Hepatocyte (in vitro differentiated cells): ENCODE data around the gene RTBDN. TPM values are rescaled to one million over a fixed set of nuclear protein-coding genes. Genes with fewer than 3 reads are reported as not detected.
A peak's percentile ranks its signal among the peaks of the same experiment; 100 is the strongest.

ENCODE experiments used
- DNase-seq: peaks from one replicate; pipeline ENCODE4 v3.0.0-alpha.2; 2016; ENCODE audit warnings: low spot score
- H2AFZ ChIP-seq: fragments of 200-600 bp; sonication (generic); 2 replicates; pipeline ENCODE4 v1.6.0; 2016; ENCODE audit warnings: antibody characterized with exemption, mild to moderate bottlenecking
- H3K27ac ChIP-seq: fragments of 200-600 bp; sonication (generic); 2 replicates; pipeline ENCODE4 v1.5.1; 2016; ENCODE audit warnings: mild to moderate bottlenecking
- H3K27me3 ChIP-seq: fragments of 200-600 bp; sonication (generic); 2 replicates; pipeline ENCODE4 v1.6.1; 2016
- H3K36me3 ChIP-seq: fragments of 200-600 bp; sonication (generic); replicated peaks from 2 replicates; pipeline ENCODE4 v1.5.1; 2016; ENCODE audit warnings: low read depth; ENCODE audit not compliant: insufficient read depth
- H3K4me1 ChIP-seq: fragments of 200-600 bp; sonication (generic); 2 replicates; pipeline ENCODE4 v1.5.1; 2016; ENCODE audit warnings: mild to moderate bottlenecking, moderate library complexity; ENCODE audit not compliant: insufficient read depth
- H3K4me2 ChIP-seq: fragments of 200-600 bp; sonication (generic); 2 replicates; pipeline ENCODE4 v1.6.0; 2016
- H3K4me3 ChIP-seq: fragments of 200-600 bp; sonication (generic); 2 replicates; pipeline ENCODE4 v1.5.1; 2016; ENCODE audit warnings: mild to moderate bottlenecking
- H3K79me2 ChIP-seq: fragments of 200-600 bp; sonication (generic); 2 replicates; pipeline ENCODE4 v1.6.0; 2017; ENCODE audit warnings: mild to moderate bottlenecking
- H3K9me2 ChIP-seq: fragments of 200-600 bp; sonication (generic); replicated peaks from 2 replicates; pipeline ENCODE4 v1.6.0; 2017; ENCODE audit warnings: mild to moderate bottlenecking; ENCODE audit not compliant: insufficient read depth
- H3K9me3 ChIP-seq: fragments of 200-600 bp; sonication (generic); 2 replicates; pipeline ENCODE4 v1.5.1; 2016; ENCODE audit warnings: low read depth, mild to moderate bottlenecking
- H4K20me1 ChIP-seq: fragments of 200-600 bp; sonication (generic); 2 replicates; pipeline ENCODE4 v1.6.0; 2016; ENCODE audit warnings: mild to moderate bottlenecking; ENCODE audit not compliant: insufficient read depth, poor library complexity, severe bottlenecking
- CTCF ChIP-seq: fragments of 200-600 bp; sonication (generic); IDR thresholded peaks from 2 replicates; pipeline ENCODE4 v1.5.1; 2016; ENCODE audit warnings: antibody characterized with exemption, mild to moderate bottlenecking; ENCODE audit not compliant: poor library complexity
- EZH2 ChIP-seq: fragments of 200-600 bp; sonication (generic); IDR thresholded peaks from 2 replicates; pipeline ENCODE4 v1.6.1; 2016; ENCODE audit warnings: antibody characterized with exemption, mild to moderate bottlenecking, borderline replicate concordance
- EZH2phosphoT487 ChIP-seq: fragments of 200-600 bp; sonication (generic); IDR thresholded peaks from one replicate; pipeline ENCODE4 v1.6.1; 2018; ENCODE audit warnings: antibody characterized with exemption, mild to moderate bottlenecking, low read depth, moderate library complexity; ENCODE audit not compliant: unreplicated experiment, severe bottlenecking
- WGBS: methylation state at CpG from one replicate; pipeline ENCODE4 v1.1.6; 2016; ENCODE audit warnings: low lambda C conversion rate; ENCODE audit errors: missing lambda C conversion rate; 5-methylcytosine and 5-hydroxymethylcytosine counted together
- polyA plus RNA-seq: library from polyadenylated mRNA; unstranded; fragments of >200 nt; fragmentation: Nextera tagmentation; extraction: Ambion mirVana; gene quantifications from 2 replicates; pipeline ENCODE4 v1.2.1, GENCODE V29; 2016
- total RNA-seq: library from RNA; depleted of rRNA; stranded (reverse); fragments of >200 nt; gene quantifications from 2 replicates; pipeline ENCODE4 v1.2.3, GENCODE V29; 2014

RTBDN gene
- total and polyA plus RNA-seq, 2 experiments from 2014 or later, result not detected

- no peak overlapping the region for H2AFZ ChIP-seq
- H3K36me3 ChIP-seq, result no peaks in the 10 kb centered on the region
Measured at GRCh38 chr19:12789098-12789903, 45.1 kb downstream of the RTBDN start.

GRCh38 chr19:12788682-12789097, 45.7 kb downstream of the RTBDN start:
- H4K20me1 ChIP-seq, result peaks cover 10% of the 10 kb centered on the region
- peaks cover 61% of the 10 kb centered on the region for H3K4me1 ChIP-seq
- peaks cover 18% of the 10 kb centered on the region for H3K79me2 ChIP-seq
- peak; percentile 91 for DNase-seq
- H3K4me3 ChIP-seq, result no peak overlapping the region
- no peaks in the 10 kb centered on the region for H3K9me2 ChIP-seq
- H3K36me3 ChIP-seq, result no peaks in the 10 kb centered on the region
- no peak overlapping the region for H2AFZ ChIP-seq
- peak overlapping the region; percentile 99 for H3K27ac ChIP-seq
- H3K9me3 ChIP-seq, result no peaks in the 10 kb centered on the region
- H3K4me2 ChIP-seq, result peak overlapping the region; percentile 84
- no peaks in the 10 kb centered on the region for H3K27me3 ChIP-seq
- TF ChIP-seq CTCF (no peak), EZH2phosphoT487 (no peak), EZH2 (no peak)
- WGBS, result 36% methylated on average over 3 of the region's 12 CpGs

More at GRCh38 chr19:12789098-12789903, 45.1 kb downstream of the RTBDN start:
- Histone ChIP-seq H3K9me3 (no peaks in the 10 kb centered on the region), H3K9me2 (no peaks in the 10 kb centered on the region), H4K20me1 (peaks cover 10% of the 10 kb centered on the region), H3K27me3 (no peaks in the 10 kb centered on the region), H3K79me2 (peaks cover 18% of the 10 kb centered on the region), H3K27ac (peak overlapping the region; percentile 99), H3K4me1 (peaks cover 55% of the 10 kb centered on the region), H3K4me3 (no peak overlapping the region), H3K4me2 (peak overlapping the region; percentile 84)
- no peak for DNase-seq
- 12% methylated on average over 18 of the region's 46 CpGs for WGBS
- no peak for TF ChIP-seq EZH2

- Histone ChIP-seq H3K4me1 (peaks cover 66% of the 10 kb centered on the region), H3K36me3 (no peaks in the 10 kb centered on the region), H3K27me3 (no peaks in the 10 kb centered on the region), H3K27ac (peak overlapping the region; percentile 99), H2AFZ (no peak overlapping the region), H3K4me2 (peak overlapping the region; percentile 84), H4K20me1 (peaks cover 10% of the 10 kb centered on the region), H3K9me2 (no peaks in the 10 kb centered on the region), H3K9me3 (no peaks in the 10 kb centered on the region), H3K4me3 (no peak overlapping the region), H3K79me2 (peaks cover 17% of the 10 kb centered on the region)
- WGBS, result 69% methylated on average over 4 of the region's 4 CpGs
- no peak for TF ChIP-seq EZH2
- no peak for TF ChIP-seq CTCF
- TF ChIP-seq EZH2phosphoT487, result no peak
- DNase-seq, result no peak
Measured at GRCh38 chr19:12788042-12788681, 46.2 kb downstream of the RTBDN start.

- Histone ChIP-seq H3K4me2 (peak overlapping the region; percentile 84), H3K36me3 (no peaks in the 10 kb centered on the region), H3K9me3 (no peaks in the 10 kb centered on the region), H3K27me3 (no peaks in the 10 kb centered on the region), H3K4me3 (no peak overlapping the region), H2AFZ (no peak overlapping the region), H3K79me2 (peaks cover 10% of the 10 kb centered on the region), H3K9me2 (no peaks in the 10 kb centered on the region), H3K4me1 (peaks cover 70% of the 10 kb centered on the region), H4K20me1 (peaks cover 3% of the 10 kb centered on the region), H3K27ac (peak overlapping the region; percentile 99)
- 88% methylated on average over 10 of the region's 10 CpGs for WGBS
- no peak for DNase-seq
- no peak for TF ChIP-seq CTCF
- TF ChIP-seq EZH2, result no peak
- no peak for TF ChIP-seq EZH2phosphoT487
Measured at GRCh38 chr19:12787458-12787857, 46.9 kb downstream of the RTBDN start.
